Activated naive CD4-positive, alpha-beta T cell treated with anti-CD3 and anti-CD28 coated beads, Interleukin-2, amount 50 U/mL, for 24 hours (primary cell): ENCODE results near the gene SLC6A7.

Experiments used
- H3K27ac Mint-ChIP-seq: one replicate; pipeline ENCODE4 v1.8.0; 2021; ENCODE audit warnings: mild to moderate bottlenecking, mixed read lengths
- H3K27me3 Mint-ChIP-seq: one replicate; pipeline ENCODE4 v1.8.0; 2021; ENCODE audit warnings: mixed read lengths
- H3K36me3 Mint-ChIP-seq: one replicate; pipeline ENCODE4 v1.8.0; 2021; ENCODE audit warnings: mixed read lengths
- H3K4me1 Mint-ChIP-seq: one replicate; pipeline ENCODE4 v1.8.0; 2021; ENCODE audit warnings: mixed read lengths
- H3K4me3 Mint-ChIP-seq: one replicate; pipeline ENCODE4 v1.8.0; 2021; ENCODE audit warnings: mild to moderate bottlenecking, mixed read lengths
- H3K9me3 Mint-ChIP-seq: one replicate; pipeline ENCODE4 v1.8.0; 2021; ENCODE audit warnings: mixed read lengths

SLC6A7 gene

DNA sequence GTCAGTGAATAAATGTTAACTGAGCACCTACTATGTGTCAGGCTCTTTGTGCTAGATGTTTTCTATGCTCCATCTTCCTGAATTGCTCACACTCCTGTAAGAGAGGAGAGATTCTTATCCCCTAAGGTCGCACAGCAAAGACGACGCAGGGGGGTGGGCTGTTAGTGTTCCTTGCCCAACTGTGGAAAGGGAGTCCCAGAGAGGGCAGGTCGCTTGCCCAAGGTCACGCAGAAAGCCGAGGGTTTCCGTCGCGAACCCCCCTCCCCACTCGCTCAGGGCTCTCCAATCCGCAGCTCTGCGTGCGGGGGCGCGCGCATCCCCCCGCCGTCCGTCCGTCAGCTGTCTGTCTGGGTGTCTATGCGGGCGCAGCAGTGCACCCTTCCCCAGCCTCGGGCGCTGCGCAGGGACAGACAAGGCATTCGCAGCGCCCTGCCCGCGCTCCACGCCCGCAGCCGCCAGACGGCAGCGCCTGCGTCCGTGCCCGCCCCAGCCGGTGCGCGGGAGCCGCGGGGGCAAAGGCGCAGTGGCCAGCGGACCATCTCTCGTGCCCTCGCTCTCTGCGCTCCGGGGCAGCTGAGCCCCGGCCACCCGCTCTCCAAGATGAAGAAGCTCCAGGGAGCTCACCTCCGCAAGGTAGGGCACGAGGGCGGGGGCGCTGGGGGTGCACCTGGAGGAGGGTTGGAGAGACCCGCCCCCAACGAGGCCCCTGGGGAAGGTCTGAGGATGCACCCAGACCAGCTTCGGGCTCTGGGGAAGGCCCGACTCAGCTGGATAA lies at the start of gene SLC6A7:
TSS of gene SLC6A7 (plus strand) at position 335 of the 775 bp plus-strand sequence. CDS start at position 601, 266 bp downstream.
- H3K9me3 Mint-ChIP-seq = no peaks in the 10 kb centered on the region

DNA sequence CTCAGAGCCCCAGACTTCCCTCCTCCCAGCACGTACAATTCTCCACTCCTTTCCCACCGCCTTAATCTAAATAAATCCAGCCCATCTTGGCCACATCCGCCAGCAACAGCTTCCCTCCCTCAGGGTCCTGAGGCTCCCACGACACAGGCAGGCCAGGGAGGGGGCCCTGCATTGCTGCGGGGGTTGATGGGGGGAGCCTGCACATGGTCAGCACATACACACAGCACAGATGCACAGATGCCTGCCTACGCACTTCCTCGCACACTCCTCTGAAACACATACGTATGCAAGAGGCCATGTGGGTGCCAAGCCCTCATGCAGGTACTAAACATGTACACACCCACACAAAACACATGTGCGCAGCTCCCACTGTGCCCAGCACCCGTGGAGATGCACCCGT lies 49.0 kb upstream of the SLC6A7 start:
- no peaks in the 10 kb centered on the region for H3K9me3 Mint-ChIP-seq
- no peaks in the 10 kb centered on the region for H3K36me3 Mint-ChIP-seq
- no peak overlapping the region for H3K27ac Mint-ChIP-seq
- no peak overlapping the region for H3K4me3 Mint-ChIP-seq
- H3K27me3 Mint-ChIP-seq = no peaks in the 10 kb centered on the region
- no peaks in the 10 kb centered on the region for H3K4me1 Mint-ChIP-seq

More for the DNA sequence above, at the start of gene SLC6A7:
- H3K36me3 Mint-ChIP-seq = no peaks in the 10 kb centered on the region
- no peaks in the 10 kb centered on the region for H3K4me1 Mint-ChIP-seq
- peaks cover 15% of the 10 kb centered on the region for H3K27me3 Mint-ChIP-seq
- no peak within 1 kb of the TSS for H3K27ac Mint-ChIP-seq
- no peak within 1 kb of the TSS for H3K4me3 Mint-ChIP-seq

DNA sequence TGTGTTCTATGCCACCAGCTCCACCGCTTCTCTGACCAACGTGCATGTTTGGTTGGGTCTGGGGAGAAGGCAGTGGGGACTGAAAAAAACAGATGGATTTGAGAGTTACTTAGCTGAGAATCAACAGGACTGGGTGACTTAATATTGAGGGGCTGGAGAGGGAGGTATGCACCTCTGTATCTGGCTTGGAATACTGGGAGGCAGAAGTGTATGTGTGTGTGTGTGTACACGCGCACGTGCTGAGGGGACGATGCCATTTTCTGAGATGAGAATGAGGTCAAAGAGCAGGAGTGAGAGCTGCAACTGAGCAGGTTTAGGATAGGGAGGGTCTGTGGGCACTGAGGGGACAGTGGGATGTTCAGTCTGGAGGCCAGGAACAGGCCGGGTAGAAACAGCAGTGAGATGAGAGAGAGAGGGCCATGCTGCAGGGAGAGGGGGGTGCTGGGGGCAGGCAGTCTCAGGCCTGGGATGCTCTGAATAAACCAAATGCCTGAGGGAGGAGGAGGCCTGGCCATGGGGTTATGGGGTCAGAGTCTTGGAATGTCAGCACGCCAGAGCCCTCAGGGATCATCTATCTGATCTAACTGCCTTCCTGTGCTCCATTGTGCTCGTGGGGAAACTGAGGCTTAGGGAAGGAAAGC lies 48.2 kb upstream of the SLC6A7 start:
- no peaks in the 10 kb centered on the region for H3K36me3 Mint-ChIP-seq
- H3K4me3 Mint-ChIP-seq = no peak overlapping the region
- no peaks in the 10 kb centered on the region for H3K9me3 Mint-ChIP-seq
- no peaks in the 10 kb centered on the region for H3K27me3 Mint-ChIP-seq
- H3K4me1 Mint-ChIP-seq = no peaks in the 10 kb centered on the region
- no peak overlapping the region for H3K27ac Mint-ChIP-seq

DNA sequence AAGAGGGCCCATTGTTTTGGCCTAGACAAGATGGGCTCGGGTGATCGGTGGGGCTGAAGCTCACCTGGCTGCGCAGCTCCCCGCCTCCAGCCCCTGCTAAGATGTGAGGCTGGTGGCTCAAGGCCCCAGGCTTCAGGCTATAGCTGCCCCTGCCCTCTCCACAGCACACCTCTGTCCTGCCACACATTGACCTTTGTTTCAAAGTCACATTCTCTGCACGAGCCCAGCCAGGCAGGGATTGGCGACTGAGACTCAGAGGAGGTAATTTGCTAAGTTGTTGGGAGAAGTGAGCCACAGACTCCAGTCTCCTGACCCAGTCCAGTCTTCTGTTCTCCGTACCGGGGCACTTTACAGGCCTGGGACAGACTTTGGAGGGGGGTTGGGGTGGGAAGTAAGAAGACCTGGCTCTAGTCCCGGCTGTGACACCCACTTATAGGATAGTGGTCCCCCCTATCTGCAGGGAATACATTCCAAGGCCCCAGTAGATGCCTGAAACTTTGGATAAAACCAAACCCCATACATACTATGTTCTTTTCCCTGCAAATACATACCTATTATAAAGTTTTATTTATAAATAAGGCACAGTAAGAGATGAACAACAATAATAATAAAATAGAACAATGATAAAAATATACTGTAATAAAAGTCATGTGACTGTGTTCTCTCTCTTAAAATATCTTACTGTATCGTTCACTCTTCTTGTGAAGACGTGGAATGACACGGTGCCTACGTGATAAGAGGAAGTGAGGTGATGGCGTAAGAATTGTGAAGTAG lies 47.5 kb upstream of the SLC6A7 start:
- Mint-ChIP-seq H3K27ac (no peak overlapping the region), H3K9me3 (no peaks in the 10 kb centered on the region), H3K27me3 (no peaks in the 10 kb centered on the region), H3K36me3 (no peaks in the 10 kb centered on the region), H3K4me3 (no peak overlapping the region), H3K4me1 (no peaks in the 10 kb centered on the region)

DNA sequence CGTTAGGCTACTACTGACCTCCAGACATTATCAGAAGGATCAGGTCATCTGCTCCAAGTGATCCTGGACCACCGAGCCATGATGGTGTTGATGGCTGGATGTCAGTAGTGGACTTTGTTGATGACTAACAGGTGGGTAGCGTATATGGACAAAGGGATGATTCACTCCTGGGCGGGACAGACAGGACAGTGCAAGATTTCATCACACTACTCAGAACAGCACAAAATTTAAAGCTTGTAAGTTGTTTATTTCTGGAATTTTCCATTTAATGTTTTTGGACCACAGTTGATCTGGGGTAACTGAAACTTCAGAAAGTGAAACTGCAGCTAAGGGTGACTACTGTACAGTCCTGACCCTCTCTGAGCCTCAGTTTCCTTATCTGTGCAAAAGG lies 46.9 kb upstream of the SLC6A7 start:
- H3K27ac Mint-ChIP-seq = no peak overlapping the region
- no peaks in the 10 kb centered on the region for H3K27me3 Mint-ChIP-seq
- no peaks in the 10 kb centered on the region for H3K36me3 Mint-ChIP-seq
- no peaks in the 10 kb centered on the region for H3K4me1 Mint-ChIP-seq
- no peak overlapping the region for H3K4me3 Mint-ChIP-seq
- no peaks in the 10 kb centered on the region for H3K9me3 Mint-ChIP-seq

DNA sequence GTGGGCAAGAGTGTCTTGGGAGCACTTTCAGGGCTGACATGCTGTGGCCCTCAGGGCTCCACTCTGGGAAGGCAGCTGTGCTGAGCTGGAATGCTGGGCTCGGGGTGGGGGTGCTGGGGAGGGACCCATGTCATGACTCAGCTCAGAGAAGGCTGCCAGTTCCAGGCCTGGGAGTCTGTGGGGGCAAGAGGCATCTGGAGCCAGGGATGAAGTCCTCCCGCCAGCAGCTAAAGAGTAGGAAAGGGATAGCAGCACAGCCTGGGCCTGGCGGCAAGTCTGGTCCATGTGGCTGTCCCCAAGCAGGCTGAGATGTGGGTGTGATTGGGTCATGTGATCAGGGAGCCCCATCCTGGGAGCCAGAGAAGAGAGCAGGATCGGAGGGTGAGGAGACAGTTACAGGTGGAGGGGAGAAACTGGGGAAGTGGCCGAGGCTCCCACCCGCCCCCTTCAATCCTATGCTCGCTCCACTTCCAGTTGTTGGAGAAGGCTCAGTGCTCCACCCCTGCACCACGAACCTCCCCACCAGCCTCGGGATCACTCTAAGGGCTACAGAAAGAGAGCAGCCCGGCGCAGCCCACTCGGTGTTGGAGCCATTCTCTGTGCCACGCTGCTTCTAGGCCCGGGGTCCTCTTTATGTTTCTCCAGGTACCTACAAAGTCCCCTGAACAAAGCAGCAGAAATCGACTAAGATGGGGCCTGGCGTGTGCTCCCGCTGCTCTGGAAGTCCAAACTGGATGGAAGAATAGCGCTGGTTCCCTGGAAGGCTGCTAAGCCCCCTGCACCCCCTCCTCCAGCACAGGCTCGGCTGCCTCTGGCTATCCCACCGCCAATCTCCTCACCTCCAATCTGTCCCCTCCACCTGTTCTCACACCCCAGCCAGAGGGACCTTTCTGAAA lies 46.3 kb upstream of the SLC6A7 start:
- no peak overlapping the region for H3K27ac Mint-ChIP-seq
- no peak overlapping the region for H3K4me3 Mint-ChIP-seq
- no peaks in the 10 kb centered on the region for H3K36me3 Mint-ChIP-seq
- H3K4me1 Mint-ChIP-seq = no peaks in the 10 kb centered on the region
- H3K27me3 Mint-ChIP-seq = no peaks in the 10 kb centered on the region
- H3K9me3 Mint-ChIP-seq = no peaks in the 10 kb centered on the region

DNA sequence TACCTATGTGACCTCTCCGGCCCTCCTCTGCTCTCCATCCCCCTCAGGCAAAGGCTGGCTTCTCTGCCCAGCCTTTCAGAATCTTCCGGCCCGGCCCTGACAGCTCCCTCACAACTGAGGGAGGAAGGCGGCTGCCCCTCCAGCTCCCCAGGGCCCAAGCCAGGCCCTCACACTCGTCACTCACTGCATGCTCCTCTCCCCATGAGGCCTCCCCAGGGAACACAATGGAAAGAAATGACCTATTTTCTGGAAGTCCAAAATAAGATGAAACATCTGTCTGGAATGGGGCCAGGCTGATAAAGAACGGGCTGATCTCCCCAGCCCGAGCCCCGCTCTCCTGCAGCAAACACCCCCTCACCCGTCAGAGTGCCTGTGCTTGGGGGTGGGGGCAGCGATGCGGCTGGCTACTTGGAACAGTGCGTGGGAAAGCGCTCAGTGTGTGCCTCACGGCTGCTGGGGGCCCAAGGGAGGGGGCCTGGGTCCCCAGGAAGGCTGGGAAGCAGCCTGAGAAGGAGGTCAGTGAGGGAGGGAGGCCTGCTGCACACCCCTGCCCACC lies 45.5 kb upstream of the SLC6A7 start:
- no peaks in the 10 kb centered on the region for H3K27me3 Mint-ChIP-seq
- no peaks in the 10 kb centered on the region for H3K4me1 Mint-ChIP-seq
- no peak overlapping the region for H3K27ac Mint-ChIP-seq
- no peaks in the 10 kb centered on the region for H3K36me3 Mint-ChIP-seq
- no peak overlapping the region for H3K4me3 Mint-ChIP-seq
- no peaks in the 10 kb centered on the region for H3K9me3 Mint-ChIP-seq

DNA sequence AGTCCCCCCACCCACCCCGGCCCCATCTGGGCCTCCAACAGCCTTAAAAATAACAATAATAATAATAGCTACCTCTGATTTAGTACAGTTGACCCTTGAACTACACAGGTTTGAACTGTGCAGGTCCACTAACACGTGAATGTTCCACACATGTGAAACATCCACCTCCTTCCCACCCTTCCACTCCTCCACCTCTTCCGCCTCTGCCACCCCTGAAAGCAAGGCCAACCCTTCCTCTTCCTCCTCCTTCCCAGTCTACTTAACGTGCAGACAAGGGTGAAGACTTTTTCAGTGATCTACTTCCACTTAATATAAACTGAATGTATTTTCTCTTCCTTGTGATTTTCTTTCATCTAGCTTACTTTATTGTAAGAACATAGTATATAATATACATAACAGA lies 45.0 kb upstream of the SLC6A7 start:
- H3K9me3 Mint-ChIP-seq = no peaks in the 10 kb centered on the region
- H3K4me1 Mint-ChIP-seq = no peaks in the 10 kb centered on the region
- no peak overlapping the region for H3K4me3 Mint-ChIP-seq
- no peaks in the 10 kb centered on the region for H3K36me3 Mint-ChIP-seq
- H3K27me3 Mint-ChIP-seq = no peaks in the 10 kb centered on the region
- H3K27ac Mint-ChIP-seq = no peak overlapping the region

DNA sequence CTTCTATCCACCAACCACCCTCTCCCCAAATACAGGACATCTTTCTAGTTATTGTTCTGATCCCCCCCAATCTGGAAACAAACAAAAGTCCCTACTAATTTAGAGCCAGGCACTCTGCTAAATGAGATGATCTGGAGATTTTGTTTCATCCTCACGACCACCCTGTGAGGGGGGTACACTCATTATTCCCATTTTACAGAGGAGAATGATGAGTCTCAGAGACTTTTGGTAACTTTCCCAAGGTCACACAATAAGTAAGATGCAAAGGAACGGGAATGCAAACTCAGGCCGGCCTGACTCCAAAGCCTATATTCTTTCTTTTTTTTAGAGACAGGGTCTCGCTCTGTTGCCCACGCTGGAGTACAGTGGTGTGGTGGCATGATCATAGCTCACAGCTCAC lies 43.6 kb upstream of the SLC6A7 start:
- H3K9me3 Mint-ChIP-seq = no peaks in the 10 kb centered on the region
- no peaks in the 10 kb centered on the region for H3K36me3 Mint-ChIP-seq
- H3K27me3 Mint-ChIP-seq = no peaks in the 10 kb centered on the region
- H3K27ac Mint-ChIP-seq = no peak overlapping the region
- H3K4me3 Mint-ChIP-seq = no peak overlapping the region
- no peaks in the 10 kb centered on the region for H3K4me1 Mint-ChIP-seq

DNA sequence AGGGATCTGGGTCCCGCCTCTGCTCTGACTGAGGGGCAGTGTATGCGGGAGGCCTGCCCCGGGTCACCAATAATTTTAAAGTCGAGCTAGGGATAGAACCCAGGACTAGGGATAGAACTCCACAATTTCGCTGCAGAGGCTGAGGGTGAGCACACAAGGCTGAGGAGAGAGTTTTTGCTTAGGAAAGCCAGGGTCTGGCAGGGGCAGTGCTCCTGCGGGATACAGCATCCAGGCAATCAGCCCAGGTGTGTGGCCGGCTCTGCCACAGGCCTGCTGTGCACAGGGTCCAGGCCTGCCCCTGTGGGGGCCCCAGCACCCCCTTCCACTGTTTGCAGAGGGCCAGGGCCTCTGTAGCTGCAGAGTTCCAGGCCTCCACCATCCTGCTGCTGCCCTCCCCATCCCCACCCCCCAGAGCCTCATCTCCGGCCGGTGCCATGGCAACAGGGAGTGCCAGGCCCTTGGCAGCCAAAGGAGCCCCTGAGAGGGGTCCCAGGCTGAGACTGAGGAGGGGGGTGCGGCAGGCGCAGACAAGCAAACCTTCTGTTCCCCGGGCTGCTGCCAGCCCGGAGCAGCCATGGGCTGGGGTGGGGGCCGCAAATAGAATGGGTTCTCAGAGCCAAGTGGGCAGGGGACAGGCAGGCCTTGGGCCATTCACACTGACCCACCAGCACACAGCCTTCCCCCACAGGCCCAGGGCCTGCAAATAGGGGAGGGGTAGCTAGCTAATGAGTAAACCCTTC lies 42.8 kb upstream of the SLC6A7 start:
- H3K4me3 Mint-ChIP-seq = no peak overlapping the region
- no peaks in the 10 kb centered on the region for H3K36me3 Mint-ChIP-seq
- no peak overlapping the region for H3K27ac Mint-ChIP-seq
- no peaks in the 10 kb centered on the region for H3K9me3 Mint-ChIP-seq
- no peaks in the 10 kb centered on the region for H3K27me3 Mint-ChIP-seq
- no peaks in the 10 kb centered on the region for H3K4me1 Mint-ChIP-seq

DNA sequence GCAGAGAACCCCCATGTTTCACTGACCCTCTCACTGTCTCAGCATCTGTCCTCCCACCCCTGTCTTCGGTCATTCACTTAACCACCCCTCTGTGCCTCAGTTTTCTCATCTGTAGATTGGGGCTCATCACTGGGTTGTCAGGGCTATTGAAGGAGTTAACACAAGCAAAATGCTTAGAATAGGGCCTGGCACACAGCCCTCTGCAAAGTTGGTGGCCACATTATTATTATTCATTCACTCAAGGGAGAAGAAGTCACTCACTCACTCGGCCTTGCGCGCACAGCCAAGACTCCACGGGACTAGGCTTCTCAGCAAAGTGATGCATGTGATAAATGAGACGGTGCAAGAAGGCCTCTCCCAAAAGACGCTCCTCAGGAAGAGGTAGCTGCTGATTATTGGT lies 42.2 kb upstream of the SLC6A7 start:
- Mint-ChIP-seq H3K4me1 (no peaks in the 10 kb centered on the region), H3K27me3 (no peaks in the 10 kb centered on the region), H3K4me3 (no peak overlapping the region), H3K9me3 (no peaks in the 10 kb centered on the region), H3K36me3 (no peaks in the 10 kb centered on the region), H3K27ac (no peak overlapping the region)

DNA sequence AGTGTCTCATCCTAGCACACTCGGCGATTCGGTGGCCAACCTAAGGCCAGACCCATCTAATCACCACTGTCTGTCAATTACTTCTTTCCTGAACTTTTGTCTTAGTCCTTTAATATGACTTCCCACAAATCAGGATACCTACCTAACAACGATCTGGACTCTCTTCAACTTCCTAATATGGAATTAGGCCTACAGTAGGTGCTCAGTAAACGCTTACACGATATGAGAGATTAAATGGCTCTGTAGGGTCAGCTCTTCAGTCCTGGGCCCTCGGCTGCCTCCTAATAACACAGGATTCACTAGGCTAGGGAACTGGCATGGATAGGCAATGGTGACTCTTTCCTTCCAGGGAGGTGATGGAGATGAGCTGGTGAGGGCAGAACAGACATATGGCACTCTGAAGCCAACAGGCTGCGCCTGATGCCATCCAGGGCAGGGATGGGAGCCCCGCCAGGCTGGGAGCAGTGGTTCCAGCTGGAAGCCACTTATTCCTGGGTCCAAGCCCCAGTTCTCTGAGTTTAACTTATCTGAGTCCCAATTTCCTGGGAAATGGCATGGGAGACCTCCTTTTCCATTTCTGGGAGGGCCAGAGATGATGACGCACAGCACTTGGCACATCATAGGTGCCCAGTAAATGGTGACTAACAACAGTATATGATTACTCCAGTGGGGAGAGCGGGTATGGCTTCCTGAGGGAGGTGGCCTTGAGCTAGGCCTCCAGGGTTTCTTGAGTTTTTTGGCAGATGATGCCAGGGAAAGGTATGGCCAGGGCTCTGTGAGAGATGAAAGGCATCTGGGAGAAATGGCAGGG lies 41.5 kb upstream of the SLC6A7 start:
- no peak overlapping the region for H3K27ac Mint-ChIP-seq
- no peaks in the 10 kb centered on the region for H3K27me3 Mint-ChIP-seq
- no peaks in the 10 kb centered on the region for H3K9me3 Mint-ChIP-seq
- H3K36me3 Mint-ChIP-seq = no peaks in the 10 kb centered on the region
- H3K4me3 Mint-ChIP-seq = no peak overlapping the region
- no peaks in the 10 kb centered on the region for H3K4me1 Mint-ChIP-seq

DNA sequence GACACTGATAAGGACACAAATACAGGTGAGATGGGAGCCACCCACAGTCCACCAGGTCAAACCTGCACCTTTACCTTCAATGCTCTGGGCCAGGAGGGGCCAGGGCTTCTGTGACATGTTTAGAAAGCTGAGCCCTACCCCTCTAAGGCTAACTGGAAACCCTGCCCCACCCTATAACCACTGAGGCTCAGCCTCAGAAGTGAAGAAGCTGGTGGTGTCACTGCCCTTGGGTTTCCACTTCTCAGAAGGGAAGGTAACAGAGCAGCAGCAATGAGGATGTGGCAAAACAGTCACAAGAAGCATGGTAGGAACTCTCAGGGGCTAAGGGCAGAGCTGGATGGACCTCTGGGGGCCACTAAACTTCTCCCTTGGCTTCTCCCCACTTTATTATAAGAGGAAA lies 40.2 kb upstream of the SLC6A7 start:
- Mint-ChIP-seq H3K4me3 (no peak overlapping the region), H3K27me3 (no peaks in the 10 kb centered on the region), H3K4me1 (no peaks in the 10 kb centered on the region), H3K9me3 (no peaks in the 10 kb centered on the region), H3K36me3 (no peaks in the 10 kb centered on the region), H3K27ac (no peak overlapping the region)
